HG02623 (cell line): ENCODE results near the gene ZSWIM4.

Experiments used
- ATAC-seq: cut with Tn5 transposase; IDR thresholded peaks from one replicate; pipeline ENCODE4 v1.9.1; 2021; ENCODE audit warnings: moderate library complexity; ENCODE audit not compliant: unreplicated experiment

Gene ZSWIM4

GRCh38 chr19:13834244-13835069 lies 39.2 kb downstream of the ZSWIM4 start:
- ATAC-seq, result no peak

GRCh38 chr19:13835791-13836723 lies 40.8 kb downstream of the ZSWIM4 start:
- ATAC-seq, result no peak

- no peak for ATAC-seq
These were observed 43.3 kb downstream of the ZSWIM4 start for GRCh38 chr19:13838435-13839129.

GRCh38 chr19:13839130-13839937 lies 44.1 kb downstream of the ZSWIM4 start:
- peak; percentile 33 for ATAC-seq

- ATAC-seq, result no peak
These were observed 44.7 kb downstream of the ZSWIM4 start for GRCh38 chr19:13839938-13840304.

GRCh38 chr19:13840305-13841085 lies 45.3 kb downstream of the ZSWIM4 start:
- no peak for ATAC-seq

GRCh38 chr19:13841086-13841961 lies 46.1 kb downstream of the ZSWIM4 start:
- no peak for ATAC-seq

GRCh38 chr19:13841962-13842290 lies 46.7 kb downstream of the ZSWIM4 start:
- no peak for ATAC-seq

- ATAC-seq, result no peak
These were observed 47.3 kb downstream of the ZSWIM4 start for GRCh38 chr19:13842291-13843103.

GRCh38 chr19:13843104-13843921 lies 48.1 kb downstream of the ZSWIM4 start:
- ATAC-seq, result no peak

GRCh38 chr19:13844130-13844631 lies 48.9 kb downstream of the ZSWIM4 start:
- no peak for ATAC-seq

GRCh38 chr19:13846557-13847406 lies 51.5 kb downstream of the ZSWIM4 start:
- ATAC-seq, result peak; percentile 33

GRCh38 chr19:13847407-13848339 lies 52.4 kb downstream of the ZSWIM4 start:
- ATAC-seq, result peak; percentile 30

GRCh38 chr19:13848340-13848677 lies 53.1 kb downstream of the ZSWIM4 start:
- no peak for ATAC-seq
